ENCODE data around the gene SLC12A5.

The SLC12A5 gene

GRCh38 chr20:46002008-46002407 is 27.0 kb upstream of the SLC12A5 start:
- Histone ChIP-seq H3K4me2 (ENCODE audit: low read length) (no peak overlapping the region), H3K36me3 (ENCODE audit: control insufficient read depth, low read length) (no peaks in the 10 kb centered on the region), H4K20me1 (ENCODE audit: control insufficient read depth, insufficient read depth, low read depth, low read length) (no peaks in the 10 kb centered on the region), H3F3A (ENCODE audit: control insufficient read depth, insufficient read depth) (no peaks in the 10 kb centered on the region), H3K79me2 (ENCODE audit: control insufficient read depth, low read length) (no peaks in the 10 kb centered on the region), H3K9me2 (replicated peaks; ENCODE audit: control insufficient read depth, low read length) (no peaks in the 10 kb centered on the region), H3K9me3 (ENCODE audit: control insufficient read depth, insufficient read depth, low read length) (no peaks in the 10 kb centered on the region), H3K27me3 (ENCODE audit: control insufficient read depth, low read length) (peaks cover 61% of the 10 kb centered on the region), H3K27ac (ENCODE audit: low read depth, low read length) (no peak overlapping the region), H3K4me1 (ENCODE audit: control insufficient read depth, low read length) (peaks cover 18% of the 10 kb centered on the region), H3K4me3 (ENCODE audit: low read length) (no peak overlapping the region)
- TF ChIP-seq EZH2phosphoT487 (IDR thresholded peaks at IDR 0.05; ENCODE audit: borderline replicate concordance, low read length) (no peak), CTCF (IDR thresholded peaks at IDR 0.05; ENCODE audit: low read depth, low read length, poor library complexity, severe bottlenecking) (no peak)

GRCh38 chr20:46004187-46004586 is 24.8 kb upstream of the SLC12A5 start:
- no peak overlapping the region for H3K27ac ChIP-seq (ENCODE audit: low read depth, low read length)
- H3K9me2 ChIP-seq (replicated peaks; ENCODE audit: control insufficient read depth, low read length), result no peaks in the 10 kb centered on the region
- peaks cover 18% of the 10 kb centered on the region for H3K4me1 ChIP-seq (ENCODE audit: control insufficient read depth, low read length)
- no peaks in the 10 kb centered on the region for H4K20me1 ChIP-seq (ENCODE audit: control insufficient read depth, insufficient read depth, low read depth, low read length)
- H3K9me3 ChIP-seq (ENCODE audit: control insufficient read depth, insufficient read depth, low read length), result no peaks in the 10 kb centered on the region
- no peak overlapping the region for H3K4me3 ChIP-seq (ENCODE audit: low read length)
- H3K79me2 ChIP-seq (ENCODE audit: control insufficient read depth, low read length), result no peaks in the 10 kb centered on the region
- H3K4me2 ChIP-seq (ENCODE audit: low read length), result peak overlapping the region; percentile 72
- H3F3A ChIP-seq (ENCODE audit: control insufficient read depth, insufficient read depth), result no peaks in the 10 kb centered on the region
- H3K27me3 ChIP-seq (ENCODE audit: control insufficient read depth, low read length), result peaks cover 65% of the 10 kb centered on the region
- TF ChIP-seq CTCF (IDR thresholded peaks at IDR 0.05; ENCODE audit: low read depth, low read length, poor library complexity, severe bottlenecking), result no peak
- no peak for TF ChIP-seq EZH2phosphoT487 (IDR thresholded peaks at IDR 0.05; ENCODE audit: borderline replicate concordance, low read length)
- no peaks in the 10 kb centered on the region for H3K36me3 ChIP-seq (ENCODE audit: control insufficient read depth, low read length)

GRCh38 chr20:46004889-46005473 is 24.0 kb upstream of the SLC12A5 start:
- no peaks in the 10 kb centered on the region for H3K9me3 ChIP-seq (ENCODE audit: control insufficient read depth, insufficient read depth, low read length)
- H3K27ac ChIP-seq (ENCODE audit: low read depth, low read length), result no peak overlapping the region
- H3K4me2 ChIP-seq (ENCODE audit: low read length), result peak overlapping the region; percentile 72
- H3K27me3 ChIP-seq (ENCODE audit: control insufficient read depth, low read length), result peaks cover 64% of the 10 kb centered on the region
- no peaks in the 10 kb centered on the region for H3K79me2 ChIP-seq (ENCODE audit: control insufficient read depth, low read length)
- peaks cover 18% of the 10 kb centered on the region for H3K4me1 ChIP-seq (ENCODE audit: control insufficient read depth, low read length)
- TF ChIP-seq EZH2phosphoT487 (IDR thresholded peaks at IDR 0.05; ENCODE audit: borderline replicate concordance, low read length) (no peak), CTCF (IDR thresholded peaks at IDR 0.05; ENCODE audit: low read depth, low read length, poor library complexity, severe bottlenecking) (no peak)
- no peaks in the 10 kb centered on the region for H4K20me1 ChIP-seq (ENCODE audit: control insufficient read depth, insufficient read depth, low read depth, low read length)
- no peaks in the 10 kb centered on the region for H3K9me2 ChIP-seq (replicated peaks; ENCODE audit: control insufficient read depth, low read length)
- no peaks in the 10 kb centered on the region for H3F3A ChIP-seq (ENCODE audit: control insufficient read depth, insufficient read depth)
- H3K36me3 ChIP-seq (ENCODE audit: control insufficient read depth, low read length), result no peaks in the 10 kb centered on the region
- peak overlapping the region; percentile 47 for H3K4me3 ChIP-seq (ENCODE audit: low read length)
